NCI-H460 (cell line): Measurements from ENCODE around the gene ZNF593OS. TPM values are rescaled to one million over a fixed set of nuclear protein-coding genes. Genes with fewer than 3 reads are reported as not detected.

ENCODE experiments used
- DNase-seq: peaks from one replicate; pipeline ENCODE4 v3.0.0-alpha.2; 2016; ENCODE audit warnings: low read depth; ENCODE audit errors: extremely low read depth
- total RNA-seq: library from RNA; depleted of rRNA; stranded (reverse); fragments of >200 nt; shearing (Covaris generic); gene quantifications from 2 replicates; pipeline ENCODE4 v1.2.3, GENCODE V29; 2014

Gene ZNF593OS
- total RNA-seq, 1 experiment from 2014 or later = not detected

- no peak for DNase-seq
Measured at GRCh38 chr1:26184883-26185282, 13.3 kb upstream of the ZNF593OS start.

- DNase-seq = no peak
Measured at GRCh38 chr1:26184086-26184485, 12.5 kb upstream of the ZNF593OS start.

GRCh38 chr1:26182383-26182696 is 10.7 kb upstream of the ZNF593OS start:
- DNase-seq = no peak

- DNase-seq = no peak
Measured at GRCh38 chr1:26181586-26182382, 10.2 kb upstream of the ZNF593OS start.

GRCh38 chr1:26180010-26180506 is 8.4 kb upstream of the ZNF593OS start:
- no peak for DNase-seq

GRCh38 chr1:26177182-26177684 is 5.6 kb upstream of the ZNF593OS start, which contains the start of gene CNKSR1:
CNKSR1 (plus strand) TSS chr1:26177491; CDS start chr1:26177548, 57 bp downstream.
- DNase-seq = no peak

- no peak for DNase-seq
Measured at GRCh38 chr1:26175346-26175745, 3.7 kb upstream of the ZNF593OS start.

GRCh38 chr1:26170472-26170821 is 1.2 kb downstream of the ZNF593OS start:
- DNase-seq = no peak

GRCh38 chr1:26169669-26170471 is 1.8 kb downstream of the ZNF593OS start, which contains the start of gene ZNF593:
ZNF593 (plus strand) TSS chr1:26169908; CDS start chr1:26169984, 76 bp downstream.
- peak; percentile 84 for DNase-seq

GRCh38 chr1:26169198-26169554 is 2.5 kb downstream of the ZNF593OS start:
- DNase-seq = no peak

- DNase-seq = no peak
Measured at GRCh38 chr1:26168410-26169197, 3.0 kb downstream of the ZNF593OS start, which contains the start of gene C1orf232. C1orf232 (minus strand) TSS chr1:26168963; CDS start chr1:26168499, 464 bp downstream.

- no peak for DNase-seq
Measured at GRCh38 chr1:26166719-26167281, 4.8 kb downstream of the ZNF593OS start.

GRCh38 chr1:26164861-26165842 is 6.5 kb downstream of the ZNF593OS start:
- DNase-seq = no peak

- DNase-seq = no peak
Measured at GRCh38 chr1:26164036-26164860, 7.4 kb downstream of the ZNF593OS start.

- DNase-seq = no peak
Measured at GRCh38 chr1:26163684-26164035, 8.0 kb downstream of the ZNF593OS start.

GRCh38 chr1:26162220-26162709 is 9.4 kb downstream of the ZNF593OS start:
- DNase-seq = no peak

GRCh38 chr1:26161415-26162219 is 10.0 kb downstream of the ZNF593OS start:
- peak; percentile 34 for DNase-seq
